ENCODE data around the gene PTPN5. TPM values are rescaled to one million over a fixed set of nuclear protein-coding genes. Genes with fewer than 3 reads are reported as not detected.

The PTPN5 gene
- total RNA-seq, 2 experiments from 2014 or later = not detected

GRCh38 chr11:18706330-18707243, 85.0 kb downstream of the PTPN5 start:
- DNase-seq = no peak
- POLR2A ChIA-PET = interaction anchor here (0.6 to 1.0 kb wide), 3 partner anchors 73 to 312 kb away, joined by 3 to 5 read pairs (median 3); partner anchors contain the start of gene LDHA
- peaks cover 19% of the 10 kb centered on the region for H3K4me1 Mint-ChIP-seq
- peaks cover 19% of the 10 kb centered on the region for H3K27me3 Mint-ChIP-seq
- peak; percentile 89 for ATAC-seq (ENCODE audit: low read depth)
- peak overlapping the region; percentile 84 for H3K4me3 Mint-ChIP-seq
- H3K27ac Mint-ChIP-seq = peak overlapping the region; percentile 89
- H3K9me3 Mint-ChIP-seq = no peaks in the 10 kb centered on the region
- H3K36me3 Mint-ChIP-seq = peaks cover 3% of the 10 kb centered on the region

- Mint-ChIP-seq H3K9me3 (no peaks in the 10 kb centered on the region), H3K27ac (no peak overlapping the region), H3K4me3 (peak overlapping the region; percentile 45), H3K27me3 (peaks cover 19% of the 10 kb centered on the region), H3K4me1 (peaks cover 19% of the 10 kb centered on the region), H3K36me3 (peaks cover 3% of the 10 kb centered on the region)
- DNase-seq (no peak), ATAC-seq (ENCODE audit: low read depth) (peak; percentile 34)
- POLR2A ChIA-PET = interaction anchor here (0.9 to 1.0 kb wide), 2 partner anchors 89 to 312 kb away, joined by 3 to 5 read pairs; partner anchors contain the start of gene LDHA
These were observed 85.8 kb downstream of the PTPN5 start for GRCh38 chr11:18705651-18706281.

GRCh38 chr11:18704698-18705097, 86.9 kb downstream of the PTPN5 start:
- Mint-ChIP-seq H3K27me3 (peaks cover 23% of the 10 kb centered on the region), H3K9me3 (no peaks in the 10 kb centered on the region), H3K27ac (no peak overlapping the region), H3K4me3 (no peak overlapping the region), H3K4me1 (peaks cover 18% of the 10 kb centered on the region), H3K36me3 (peaks cover 3% of the 10 kb centered on the region)
- ATAC-seq (ENCODE audit: low read depth) (no peak), DNase-seq (no peak)
- POLR2A ChIA-PET = no interaction called here

- H3K4me1 Mint-ChIP-seq = peaks cover 20% of the 10 kb centered on the region
- peaks cover 3% of the 10 kb centered on the region for H3K36me3 Mint-ChIP-seq
- no peaks in the 10 kb centered on the region for H3K9me3 Mint-ChIP-seq
- H3K4me3 Mint-ChIP-seq = no peak overlapping the region
- H3K27me3 Mint-ChIP-seq = peaks cover 29% of the 10 kb centered on the region
- no peak overlapping the region for H3K27ac Mint-ChIP-seq
- no peak for ATAC-seq (ENCODE audit: low read depth)
- no peak for DNase-seq
- POLR2A ChIA-PET = interaction anchor here (1.0 kb wide), 1 partner anchor 80 kb away, joined by 3 read pairs; no protein-coding TSS in a partner anchor
These were observed 87.5 kb downstream of the PTPN5 start for GRCh38 chr11:18704045-18704645.

- no peaks in the 10 kb centered on the region for H3K9me3 Mint-ChIP-seq
- H3K36me3 Mint-ChIP-seq = peaks cover 3% of the 10 kb centered on the region
- POLR2A ChIA-PET = interaction anchor here (1.0 kb wide), 1 partner anchor 79 kb away, joined by 3 read pairs; no protein-coding TSS in a partner anchor
- ATAC-seq (ENCODE audit: low read depth) (no peak), DNase-seq (no peak)
- peaks cover 29% of the 10 kb centered on the region for H3K27me3 Mint-ChIP-seq
- H3K4me1 Mint-ChIP-seq = peaks cover 22% of the 10 kb centered on the region
- H3K4me3 Mint-ChIP-seq = no peak overlapping the region
- no peak overlapping the region for H3K27ac Mint-ChIP-seq
These were observed 88.4 kb downstream of the PTPN5 start for GRCh38 chr11:18703001-18703763.

- H3K27me3 Mint-ChIP-seq = peaks cover 22% of the 10 kb centered on the region
- POLR2A ChIA-PET = no interaction called here
- no peak overlapping the region for H3K4me3 Mint-ChIP-seq
- no peak overlapping the region for H3K27ac Mint-ChIP-seq
- DNase-seq = no peak
- H3K9me3 Mint-ChIP-seq = no peaks in the 10 kb centered on the region
- peaks cover 3% of the 10 kb centered on the region for H3K36me3 Mint-ChIP-seq
- no peak for ATAC-seq (ENCODE audit: low read depth)
- peaks cover 22% of the 10 kb centered on the region for H3K4me1 Mint-ChIP-seq
These were observed 89.9 kb downstream of the PTPN5 start for GRCh38 chr11:18701614-18702216.

- Mint-ChIP-seq H3K9me3 (no peaks in the 10 kb centered on the region), H3K4me3 (no peak overlapping the region), H3K27me3 (peaks cover 19% of the 10 kb centered on the region), H3K4me1 (peaks cover 16% of the 10 kb centered on the region), H3K36me3 (peaks cover 3% of the 10 kb centered on the region), H3K27ac (no peak overlapping the region)
- ATAC-seq (ENCODE audit: low read depth) = no peak
- POLR2A ChIA-PET = no interaction called here
- DNase-seq = no peak
These were observed 90.7 kb downstream of the PTPN5 start for GRCh38 chr11:18700872-18701271.

GRCh38 chr11:18700375-18700774, 91.2 kb downstream of the PTPN5 start:
- no peak for ATAC-seq (ENCODE audit: low read depth)
- H3K4me1 Mint-ChIP-seq = peaks cover 16% of the 10 kb centered on the region

GRCh38 chr11:18699848-18700261, 91.7 kb downstream of the PTPN5 start:
- peaks cover 12% of the 10 kb centered on the region for H3K4me1 Mint-ChIP-seq
- peaks cover under 1% of the 10 kb centered on the region for H3K36me3 Mint-ChIP-seq
- H3K9me3 Mint-ChIP-seq = no peaks in the 10 kb centered on the region
- no peak overlapping the region for H3K27ac Mint-ChIP-seq
- POLR2A ChIA-PET = no interaction called here
- H3K4me3 Mint-ChIP-seq = peak overlapping the region; percentile 75
- ATAC-seq (ENCODE audit: low read depth) (no peak), DNase-seq (no peak)
- peaks cover 13% of the 10 kb centered on the region for H3K27me3 Mint-ChIP-seq

More at GRCh38 chr11:18700375-18700774, 91.2 kb downstream of the PTPN5 start:
- peak overlapping the region; percentile 75 for H3K4me3 Mint-ChIP-seq
- peaks cover 19% of the 10 kb centered on the region for H3K27me3 Mint-ChIP-seq
- peaks cover 3% of the 10 kb centered on the region for H3K36me3 Mint-ChIP-seq
- POLR2A ChIA-PET = no interaction called here
- no peak overlapping the region for H3K27ac Mint-ChIP-seq
- DNase-seq = no peak
- H3K9me3 Mint-ChIP-seq = no peaks in the 10 kb centered on the region

GRCh38 chr11:18699269-18699596, 92.4 kb downstream of the PTPN5 start:
- H3K27ac Mint-ChIP-seq = no peak overlapping the region
- H3K36me3 Mint-ChIP-seq = no peaks in the 10 kb centered on the region
- DNase-seq = no peak
- peaks cover 12% of the 10 kb centered on the region for H3K4me1 Mint-ChIP-seq
- no peaks in the 10 kb centered on the region for H3K9me3 Mint-ChIP-seq
- ATAC-seq (ENCODE audit: low read depth) = no peak
- H3K27me3 Mint-ChIP-seq = peaks cover 15% of the 10 kb centered on the region
- peak overlapping the region; percentile 75 for H3K4me3 Mint-ChIP-seq
- POLR2A ChIA-PET = interaction anchor here (1.8 kb wide), 1 partner anchor 64 kb away, joined by 7 read pairs; the partner anchor contains the start of gene SPTY2D1

- peak within 1 kb of the TSS; percentile 75 for H3K4me3 Mint-ChIP-seq
- H3K9me3 Mint-ChIP-seq = no peaks in the 10 kb centered on the region
- H3K36me3 Mint-ChIP-seq = no peaks in the 10 kb centered on the region
- H3K4me1 Mint-ChIP-seq = peaks cover 14% of the 10 kb centered on the region
- DNase-seq (peak; percentile 93), ATAC-seq (ENCODE audit: low read depth) (peak; percentile 93)
- H3K27me3 Mint-ChIP-seq = peaks cover 15% of the 10 kb centered on the region
- POLR2A ChIA-PET = interaction anchor here (0.6 to 1.8 kb wide), 4 partner anchors 21 to 81 kb away, joined by 3 to 7 read pairs (median 4); partner anchors contain the start of gene SPTY2D1
- peak within 1 kb of the TSS; percentile 43 for H3K27ac Mint-ChIP-seq
These were observed 93.0 kb downstream of the PTPN5 start, which contains the start of gene TMEM86A for GRCh38 chr11:18698341-18699268. Gene TMEM86A, plus strand, starts transcription at chr11:18698779. Its CDS starts 108 bp downstream, at chr11:18698887.

Data from activated naive CD8-positive, alpha-beta T cell treated with anti-CD3 and anti-CD28 coated beads, Interleukin-2, amount 10 ng/mL, durations not matched to agents 7 days and 5 days (primary cell).